Activated CD8-positive, alpha-beta T cell treated with anti-CD3 and anti-CD28 coated beads for 36 hours (primary cell): ENCODE results near the gene CHST3. TPM values are rescaled to one million over a fixed set of nuclear protein-coding genes. Genes with fewer than 3 reads are reported as not detected.

Experiments
- ATAC-seq: fragments of 200-7000 bp; cut with Tn5 transposase; one replicate; pipeline ENCODE4 v1.10.0; 2021; ENCODE audit warnings: mild to moderate bottlenecking, moderate library complexity
- CTCF ChIA-PET: fragments of 350-600 bp; sonication (Branson Sonifier 250); formaldehyde crosslinking; loops from one replicate; lab custom pipeline; 2021; ENCODE audit warnings: antibody characterized with exemption; lab: Charles Lee
- POLR2A ChIA-PET: fragments of 350-600 bp; sonication (Branson Sonifier 250); formaldehyde crosslinking; loops from one replicate; lab custom pipeline; 2021; ENCODE audit warnings: antibody characterized with exemption; lab: Charles Lee
- DNase-seq: peaks from one replicate; pipeline ENCODE4 v3.0.0-alpha.2; 2020
- H3K27ac Mint-ChIP-seq: one replicate; pipeline ENCODE4 v1.8.0; 2021; ENCODE audit warnings: mild to moderate bottlenecking, mixed read lengths
- H3K27me3 Mint-ChIP-seq: one replicate; pipeline ENCODE4 v1.8.0; 2021; ENCODE audit warnings: mixed read lengths
- H3K36me3 Mint-ChIP-seq: one replicate; pipeline ENCODE4 v1.8.0; 2021; ENCODE audit warnings: low read depth, mixed read lengths
- H3K4me1 Mint-ChIP-seq: one replicate; pipeline ENCODE4 v1.8.0; 2021; ENCODE audit warnings: low read depth, mixed read lengths
- H3K4me3 Mint-ChIP-seq: one replicate; pipeline ENCODE4 v1.8.0; 2021; ENCODE audit warnings: mild to moderate bottlenecking, moderate library complexity, mixed read lengths
- H3K9me3 Mint-ChIP-seq: one replicate; pipeline ENCODE4 v1.8.0; 2021; ENCODE audit warnings: mixed read lengths
- CTCF ChIP-seq: fragments of 200-600 bp; IDR thresholded peaks from one replicate; pipeline ENCODE4 v1.8.0; 2022; ENCODE audit warnings: antibody characterized with exemption, mild to moderate bottlenecking
- intact Hi-C: fragments of 100-400 bp; cut with micrococcal nuclease; formaldehyde crosslinking; loops from one replicate; pipeline ENCODE4 v1.10.0; 2022
- total RNA-seq, 2 experiments: library from RNA; stranded (reverse); gene quantifications; one replicate each; pipeline ENCODE4 v1.2.3, GENCODE V29; 2021

Gene CHST3
- total RNA-seq, 2 experiments from 2014 or later: 0.20 to 0.36 TPM

GRCh38 chr10:71989661-71990454 is 25.7 kb downstream of the CHST3 start:
- H3K4me3 Mint-ChIP-seq: no peak overlapping the region

GRCh38 chr10:71990706-71991269 is 26.6 kb downstream of the CHST3 start:
- peaks cover 4% of the 10 kb centered on the region for H3K4me1 Mint-ChIP-seq
- intact Hi-C loops: no loop called here
- peaks cover 3% of the 10 kb centered on the region for H3K9me3 Mint-ChIP-seq
- H3K27ac Mint-ChIP-seq: no peak overlapping the region
- DNase-seq: no peak
- CTCF ChIA-PET: no interaction called here
- POLR2A ChIA-PET: no interaction called here
- H3K36me3 Mint-ChIP-seq: no peaks in the 10 kb centered on the region
- no peak for ATAC-seq
- peaks cover 4% of the 10 kb centered on the region for H3K27me3 Mint-ChIP-seq
- no peak overlapping the region for H3K4me3 Mint-ChIP-seq
- no peak for TF ChIP-seq CTCF

More at GRCh38 chr10:71989661-71990454, 25.7 kb downstream of the CHST3 start:
- Mint-ChIP-seq H3K27ac (no peak overlapping the region), H3K4me1 (peaks cover 13% of the 10 kb centered on the region), H3K27me3 (peaks cover 4% of the 10 kb centered on the region), H3K36me3 (no peaks in the 10 kb centered on the region), H3K9me3 (peaks cover 3% of the 10 kb centered on the region)
- intact Hi-C loops: no loop called here
- TF ChIP-seq CTCF: no peak
- DNase-seq (no peak), ATAC-seq (no peak)
- POLR2A ChIA-PET: interaction anchor here (0.6 kb wide), 2 partner anchors 512 to 722 kb away, joined by 3 to 4 read pairs; no protein-coding TSS in a partner anchor
- CTCF ChIA-PET: interaction anchor here (0.6 to 1.6 kb wide), 3 partner anchors 58 to 169 kb away, joined by 3 to 7 read pairs (median 7); no protein-coding TSS in a partner anchor

- no peak for TF ChIP-seq CTCF
Measured at GRCh38 chr10:71995449-71995848, 31.3 kb downstream of the CHST3 start.

GRCh38 chr10:71995887-71996575 is 31.8 kb downstream of the CHST3 start:
- H3K36me3 Mint-ChIP-seq: no peaks in the 10 kb centered on the region
- H3K27ac Mint-ChIP-seq: no peak overlapping the region
- CTCF ChIA-PET: interaction anchor here (1.2 to 1.5 kb wide), 3 partner anchors 19 to 100 kb away, joined by 3 to 4 read pairs (median 3); no protein-coding TSS in a partner anchor
- TF ChIP-seq CTCF: no peak
- no peaks in the 10 kb centered on the region for H3K27me3 Mint-ChIP-seq
- no peaks in the 10 kb centered on the region for H3K9me3 Mint-ChIP-seq
- H3K4me3 Mint-ChIP-seq: no peak overlapping the region
- intact Hi-C loops: no loop called here
- ATAC-seq (no peak), DNase-seq (no peak)
- no peaks in the 10 kb centered on the region for H3K4me1 Mint-ChIP-seq
- POLR2A ChIA-PET: no interaction called here

More at GRCh38 chr10:71995449-71995848, 31.3 kb downstream of the CHST3 start:
- H3K4me1 Mint-ChIP-seq: no peaks in the 10 kb centered on the region
- intact Hi-C loops: no loop called here
- no peaks in the 10 kb centered on the region for H3K36me3 Mint-ChIP-seq
- no peak for ATAC-seq
- H3K9me3 Mint-ChIP-seq: no peaks in the 10 kb centered on the region
- H3K27me3 Mint-ChIP-seq: no peaks in the 10 kb centered on the region
- H3K4me3 Mint-ChIP-seq: no peak overlapping the region
- ChIA-PET POLR2A (no interaction called here), CTCF (interaction anchor here (1.2 to 1.5 kb wide), 3 partner anchors 20 to 99 kb away, joined by 3 to 4 read pairs (median 3); no protein-coding TSS in a partner anchor)
- no peak for DNase-seq
- H3K27ac Mint-ChIP-seq: no peak overlapping the region
